ENCODE results near the gene YARS1.

The YARS1 gene

GRCh38 chr1:32765570-32766327, 51.4 kb downstream of the YARS1 start:
- H3K27me3 ChIP-seq (ENCODE audit: low read depth, low read length) = no peaks in the 10 kb centered on the region
- H4K20me1 ChIP-seq (ENCODE audit: insufficient read depth, low read length) = no peaks in the 10 kb centered on the region
- no peak overlapping the region for H3K4me3 ChIP-seq (ENCODE audit: low read length)
- H2AFZ ChIP-seq (ENCODE audit: low read depth, low read length) = no peak overlapping the region
- H3K36me3 ChIP-seq (replicated peaks; ENCODE audit: low read depth, low read length) = no peaks in the 10 kb centered on the region
- no peak for TF ChIP-seq CTCF (IDR thresholded peaks at IDR 0.05; ENCODE audit: low read depth, low read length)
- TF ChIP-seq EZH2phosphoT487 (IDR thresholded peaks at IDR 0.05; ENCODE audit: low read depth) = no peak
- no peaks in the 10 kb centered on the region for H3K79me2 ChIP-seq (ENCODE audit: low read length)
- no peak overlapping the region for H3K9ac ChIP-seq (ENCODE audit: low read length)
- H3K27ac ChIP-seq (ENCODE audit: low read length) = no peak overlapping the region
- H3K4me2 ChIP-seq (ENCODE audit: low read length) = no peak overlapping the region
- no peaks in the 10 kb centered on the region for H3K9me3 ChIP-seq (ENCODE audit: insufficient read depth, low read length)
- no peaks in the 10 kb centered on the region for H3K4me1 ChIP-seq (ENCODE audit: low read length)

DNA sequence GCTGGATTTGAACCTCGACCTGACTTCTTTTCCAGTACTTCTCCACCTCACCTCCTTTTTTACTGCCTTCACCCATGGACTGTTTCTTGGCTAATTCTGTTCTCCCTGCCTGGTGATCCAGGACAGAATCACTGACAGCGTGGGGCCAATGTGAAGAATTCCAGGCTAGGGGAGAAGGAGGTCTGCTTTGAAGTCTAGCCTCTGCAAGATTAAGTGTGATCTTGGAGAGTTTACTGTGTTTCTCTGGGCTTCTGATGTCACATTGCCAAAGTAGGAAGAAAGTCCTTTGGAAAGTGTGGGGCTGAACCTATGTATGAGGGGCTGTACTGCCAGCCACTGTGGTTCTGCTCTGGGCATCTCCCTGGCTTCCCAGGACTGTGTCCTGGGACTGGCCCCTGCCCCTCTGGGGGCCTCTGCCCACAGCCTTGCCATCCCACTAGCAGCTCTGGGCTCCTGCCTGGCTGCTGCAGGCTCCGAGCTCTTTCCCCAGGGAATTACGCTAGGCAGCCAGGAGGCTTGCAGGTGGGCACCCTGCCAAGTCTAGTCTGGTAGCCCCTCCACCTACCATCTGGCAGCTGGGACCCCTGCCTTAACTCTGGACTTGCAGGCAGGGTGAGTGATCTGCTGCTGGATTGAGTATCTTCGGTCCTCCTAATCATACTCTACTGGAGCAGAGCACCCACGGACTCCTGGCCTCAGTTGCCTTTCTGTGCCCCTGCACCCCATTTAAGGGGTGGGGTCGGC, 52.2 kb downstream of the YARS1 start:
- TF ChIP-seq EZH2phosphoT487 (IDR thresholded peaks at IDR 0.05; ENCODE audit: low read depth) = no peak
- TF ChIP-seq CTCF (IDR thresholded peaks at IDR 0.05; ENCODE audit: low read depth, low read length) = no peak
- Histone ChIP-seq H3K36me3 (replicated peaks; ENCODE audit: low read depth, low read length) (no peaks in the 10 kb centered on the region), H3K79me2 (ENCODE audit: low read length) (no peaks in the 10 kb centered on the region), H3K9ac (ENCODE audit: low read length) (no peak overlapping the region), H3K4me3 (ENCODE audit: low read length) (no peak overlapping the region), H4K20me1 (ENCODE audit: insufficient read depth, low read length) (no peaks in the 10 kb centered on the region), H3K4me1 (ENCODE audit: low read length) (no peaks in the 10 kb centered on the region), H3K9me3 (ENCODE audit: insufficient read depth, low read length) (no peaks in the 10 kb centered on the region), H3K27me3 (ENCODE audit: low read depth, low read length) (no peaks in the 10 kb centered on the region), H2AFZ (ENCODE audit: low read depth, low read length) (no peak overlapping the region), H3K4me2 (ENCODE audit: low read length) (no peak overlapping the region), H3K27ac (ENCODE audit: low read length) (no peak overlapping the region)

DNA sequence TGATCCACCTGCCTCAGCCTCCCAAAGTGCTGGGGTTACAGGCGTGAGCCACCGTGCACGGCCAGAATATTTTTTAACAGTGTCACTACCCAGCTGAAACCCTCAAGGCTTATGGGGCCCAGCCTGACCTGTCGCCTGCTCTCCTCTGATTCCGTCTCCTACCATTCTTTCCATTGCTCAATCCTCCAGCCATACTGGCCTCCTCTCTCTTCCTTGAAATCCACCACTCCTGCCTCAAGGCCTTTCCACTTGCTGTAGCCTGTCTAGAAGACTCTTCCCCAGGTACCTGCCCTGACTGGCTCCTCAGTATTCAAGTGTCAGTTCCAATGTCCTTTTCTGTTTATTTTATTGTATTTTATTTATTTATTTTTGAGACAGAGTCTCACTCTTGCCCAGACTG, 53.9 kb downstream of the YARS1 start:
- no peak overlapping the region for H3K27ac ChIP-seq (ENCODE audit: low read length)
- TF ChIP-seq CTCF (IDR thresholded peaks at IDR 0.05; ENCODE audit: low read depth, low read length) (no peak), EZH2phosphoT487 (IDR thresholded peaks at IDR 0.05; ENCODE audit: low read depth) (no peak)

GRCh38 chr1:32761936-32762335, 55.2 kb downstream of the YARS1 start:
- no peaks in the 10 kb centered on the region for H3K79me2 ChIP-seq (ENCODE audit: low read length)
- H3K9ac ChIP-seq (ENCODE audit: low read length) = no peak overlapping the region
- H3K4me1 ChIP-seq (ENCODE audit: low read length) = no peaks in the 10 kb centered on the region
- no peak overlapping the region for H3K4me3 ChIP-seq (ENCODE audit: low read length)
- no peak overlapping the region for H2AFZ ChIP-seq (ENCODE audit: low read depth, low read length)
- TF ChIP-seq CTCF (IDR thresholded peaks at IDR 0.05; ENCODE audit: low read depth, low read length) (no peak), EZH2phosphoT487 (IDR thresholded peaks at IDR 0.05; ENCODE audit: low read depth) (no peak)
- no peaks in the 10 kb centered on the region for H3K9me3 ChIP-seq (ENCODE audit: insufficient read depth, low read length)
- no peak overlapping the region for H3K27ac ChIP-seq (ENCODE audit: low read length)
- no peak overlapping the region for H3K4me2 ChIP-seq (ENCODE audit: low read length)
- H3K36me3 ChIP-seq (replicated peaks; ENCODE audit: low read depth, low read length) = no peaks in the 10 kb centered on the region
- H3K27me3 ChIP-seq (ENCODE audit: low read depth, low read length) = no peaks in the 10 kb centered on the region
- no peaks in the 10 kb centered on the region for H4K20me1 ChIP-seq (ENCODE audit: insufficient read depth, low read length)

More for the DNA sequence above, 53.9 kb downstream of the YARS1 start:
- H3K9me3 ChIP-seq (ENCODE audit: insufficient read depth, low read length) = no peaks in the 10 kb centered on the region
- no peaks in the 10 kb centered on the region for H3K79me2 ChIP-seq (ENCODE audit: low read length)
- H3K4me2 ChIP-seq (ENCODE audit: low read length) = no peak overlapping the region
- H3K27me3 ChIP-seq (ENCODE audit: low read depth, low read length) = no peaks in the 10 kb centered on the region
- H2AFZ ChIP-seq (ENCODE audit: low read depth, low read length) = no peak overlapping the region
- no peak overlapping the region for H3K4me3 ChIP-seq (ENCODE audit: low read length)
- no peaks in the 10 kb centered on the region for H4K20me1 ChIP-seq (ENCODE audit: insufficient read depth, low read length)
- H3K9ac ChIP-seq (ENCODE audit: low read length) = no peak overlapping the region
- no peaks in the 10 kb centered on the region for H3K4me1 ChIP-seq (ENCODE audit: low read length)
- H3K36me3 ChIP-seq (replicated peaks; ENCODE audit: low read depth, low read length) = no peaks in the 10 kb centered on the region

Measured in OCI-LY3 (cell line).